GM06990 (cell line): ENCODE data around the gene DYNLT3.

ENCODE experiments used
- DNase-seq: peaks from one replicate; pipeline ENCODE4 v3.0.0-alpha.2; 2011; ENCODE audit not compliant: insufficient read length; ENCODE audit errors: extremely low read depth
- H3K27me3 ChIP-seq: replicated peaks from 2 replicates; pipeline ENCODE4 v1.6.0; 2011; ENCODE audit warnings: low read length; ENCODE audit not compliant: control insufficient read depth, insufficient read depth
- H3K36me3 ChIP-seq: 2 replicates; pipeline ENCODE4 v1.5.1; 2011; ENCODE audit warnings: low read length; ENCODE audit not compliant: control insufficient read depth, insufficient read depth
- H3K4me3 ChIP-seq: replicated peaks from 2 replicates; pipeline ENCODE4 v1.5.1; 2011; ENCODE audit warnings: low read depth, mild to moderate bottlenecking, control low read depth, low read length
- CTCF ChIP-seq: IDR thresholded peaks from 2 replicates; pipeline ENCODE4 v1.5.1; 2011; ENCODE audit warnings: low read length, control low read depth, mild to moderate bottlenecking, inconsistent platforms; ENCODE audit not compliant: insufficient read depth, poor library complexity, severe bottlenecking

The DYNLT3 gene

GRCh38 chrX:37887347-37887746 is 40.0 kb upstream of the DYNLT3 start:
- no peak for DNase-seq
- Histone ChIP-seq H3K4me3 (no peak overlapping the region), H3K27me3 (no peaks in the 10 kb centered on the region), H3K36me3 (no peaks in the 10 kb centered on the region)
- no peak for TF ChIP-seq CTCF

DNA sequence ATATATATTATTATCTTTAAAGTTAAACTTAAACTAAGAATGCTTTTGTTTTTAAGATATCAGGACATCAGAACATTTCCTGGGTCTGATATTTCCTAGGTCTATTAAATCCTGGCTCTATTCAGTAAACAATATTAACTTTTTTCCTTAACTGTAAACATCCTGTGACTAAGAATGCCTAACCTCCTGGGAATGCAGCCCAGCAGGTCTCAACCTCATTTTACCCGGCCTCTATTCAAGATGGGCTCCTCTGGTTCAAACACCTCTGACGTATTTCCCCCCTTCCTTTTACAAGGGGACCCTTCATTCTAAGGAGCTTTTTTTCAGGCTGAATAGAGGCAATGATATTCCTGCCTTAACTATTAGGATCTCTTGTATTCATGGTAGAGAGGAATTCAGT is 35.8 kb upstream of the DYNLT3 start:
- Histone ChIP-seq H3K27me3 (no peaks in the 10 kb centered on the region), H3K4me3 (no peak overlapping the region), H3K36me3 (no peaks in the 10 kb centered on the region)
- DNase-seq: no peak
- TF ChIP-seq CTCF: no peak

- no peak for TF ChIP-seq CTCF
- Histone ChIP-seq H3K27me3 (no peaks in the 10 kb centered on the region), H3K36me3 (no peaks in the 10 kb centered on the region), H3K4me3 (no peak overlapping the region)
- no peak for DNase-seq
Measured at GRCh38 chrX:37879692-37880091, 32.3 kb upstream of the DYNLT3 start.

GRCh38 chrX:37876716-37877115 is 29.3 kb upstream of the DYNLT3 start:
- no peaks in the 10 kb centered on the region for H3K27me3 ChIP-seq
- no peak for DNase-seq
- H3K36me3 ChIP-seq: no peaks in the 10 kb centered on the region
- no peak overlapping the region for H3K4me3 ChIP-seq
- TF ChIP-seq CTCF: no peak

DNA sequence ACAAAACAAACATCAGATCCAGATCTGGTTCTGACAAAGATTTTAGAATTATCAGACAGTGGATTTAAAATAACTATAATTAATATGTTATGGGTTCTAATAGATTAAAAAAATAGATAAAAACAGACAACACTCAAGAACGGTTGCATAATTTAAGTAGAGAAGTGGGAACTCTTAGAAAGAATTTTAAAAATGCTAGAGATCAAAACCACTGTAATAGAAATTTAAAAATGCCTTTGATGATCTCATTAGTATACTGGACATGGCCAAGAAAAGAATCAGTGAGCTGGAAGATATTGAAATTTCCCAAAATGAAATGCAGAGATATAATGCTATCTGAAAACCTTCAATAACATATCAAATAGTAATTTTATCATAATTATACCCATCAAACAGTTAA is 28.3 kb upstream of the DYNLT3 start:
- no peak for TF ChIP-seq CTCF

GRCh38 chrX:37873220-37873619 is 25.8 kb upstream of the DYNLT3 start:
- no peak for TF ChIP-seq CTCF
- Histone ChIP-seq H3K4me3 (no peak overlapping the region), H3K27me3 (no peaks in the 10 kb centered on the region), H3K36me3 (no peaks in the 10 kb centered on the region)
- DNase-seq: no peak

More for the DNA sequence above, 28.3 kb upstream of the DYNLT3 start:
- no peak overlapping the region for H3K4me3 ChIP-seq
- H3K27me3 ChIP-seq: no peaks in the 10 kb centered on the region
- no peak for DNase-seq
- H3K36me3 ChIP-seq: no peaks in the 10 kb centered on the region
